HG03064 (cell line): ENCODE data around the gene PLPPR1.
"Not testable (repeated sequence)": the region's sequence is repeated elsewhere in the genome, so short reads cannot be mapped to it uniquely, and the experiment has no call there.

Experiments used
- ATAC-seq: cut with Tn5 transposase; IDR thresholded peaks from one replicate; pipeline ENCODE4 v1.9.1; 2021; ENCODE audit warnings: low read depth; ENCODE audit not compliant: unreplicated experiment

Gene PLPPR1

DNA sequence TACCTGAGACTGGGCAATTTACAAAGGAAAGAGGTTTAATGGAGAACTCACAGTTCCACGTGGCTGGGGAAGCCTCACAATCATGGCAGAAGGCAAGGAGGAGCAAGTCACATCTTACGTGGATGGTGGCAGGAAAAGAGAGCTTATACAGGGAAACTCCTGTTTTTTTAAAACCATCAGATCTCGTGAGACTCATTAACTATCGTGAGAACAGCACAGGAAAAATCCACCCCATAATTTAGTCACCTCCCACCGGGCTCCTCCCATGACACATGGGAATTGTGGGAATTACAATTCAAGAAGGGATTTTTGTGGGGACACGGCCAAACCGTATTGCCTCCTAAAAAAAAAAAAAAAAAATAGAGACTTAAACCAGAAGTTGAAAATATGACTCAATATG lies 11.1 kb downstream of the PLPPR1 start:
- not testable (repeated sequence) for ATAC-seq

GRCh38 chr9:101047848-101048397 lies 19.4 kb downstream of the PLPPR1 start:
- no peak for ATAC-seq

- no peak for ATAC-seq
These were observed 22.1 kb downstream of the PLPPR1 start for GRCh38 chr9:101050650-101051049.

GRCh38 chr9:101054657-101055056 lies 26.1 kb downstream of the PLPPR1 start:
- no peak for ATAC-seq

DNA sequence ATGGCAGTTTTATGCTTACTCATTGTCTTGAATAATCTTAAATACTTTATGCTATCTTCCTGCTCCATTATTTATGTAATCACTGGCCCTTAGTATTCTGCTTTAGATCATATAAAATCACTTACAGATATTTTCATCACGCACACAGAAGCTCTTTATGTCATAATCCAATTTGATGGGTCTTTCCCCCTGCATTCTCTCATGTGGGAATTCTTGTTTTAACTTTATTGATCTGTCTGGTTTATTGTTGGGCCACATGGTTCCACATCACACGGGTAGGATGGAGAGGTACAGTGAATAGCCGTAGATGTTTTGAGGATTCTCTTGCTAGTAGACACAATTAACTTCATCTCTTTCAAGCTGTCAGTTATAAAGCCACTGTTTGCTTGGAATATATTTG lies 27.0 kb downstream of the PLPPR1 start:
- ATAC-seq: no peak

GRCh38 chr9:101062686-101063085 lies 34.2 kb downstream of the PLPPR1 start:
- no peak for ATAC-seq

DNA sequence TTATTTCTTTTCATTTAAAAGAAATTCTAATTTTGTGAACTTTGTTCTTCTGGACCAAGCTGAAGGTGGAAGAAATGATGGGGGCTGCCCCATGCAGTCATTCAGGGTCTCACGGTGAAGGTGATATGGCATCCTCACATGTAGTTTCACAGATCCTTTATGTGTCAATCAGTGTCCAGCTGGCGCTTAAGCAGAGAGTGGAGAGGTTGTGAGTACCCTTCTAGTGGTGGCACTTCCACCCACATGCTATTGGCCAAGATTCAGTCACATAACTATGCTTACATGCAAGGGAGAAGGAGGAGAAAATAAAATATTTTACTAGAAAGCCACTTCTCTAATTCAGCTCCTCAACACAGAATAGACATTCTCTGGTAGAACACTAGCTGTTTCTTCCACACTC lies 34.7 kb downstream of the PLPPR1 start:
- no peak for ATAC-seq

DNA sequence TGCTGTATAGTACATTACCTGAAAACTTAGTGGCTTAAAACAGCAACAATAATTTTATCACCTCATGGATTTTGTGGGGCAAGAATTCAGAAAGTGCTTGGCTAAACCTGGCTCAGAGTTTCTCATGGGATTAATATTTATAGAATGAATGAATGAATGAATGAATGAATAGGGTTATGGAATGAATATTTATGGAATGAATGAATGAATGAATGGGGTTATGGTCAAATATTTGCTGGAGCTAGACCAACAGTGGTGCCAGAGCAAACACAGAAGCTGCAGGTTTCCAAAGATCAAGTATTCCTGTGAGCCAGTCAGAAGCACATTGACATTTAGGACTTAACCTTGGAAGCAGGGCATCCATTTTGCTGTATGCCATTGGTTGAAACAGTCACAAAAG lies 35.7 kb downstream of the PLPPR1 start:
- ATAC-seq: no peak

GRCh38 chr9:101065930-101066329 lies 37.4 kb downstream of the PLPPR1 start:
- ATAC-seq: no peak

- ATAC-seq: no peak
These were observed 40.2 kb downstream of the PLPPR1 start for GRCh38 chr9:101068696-101069095.

DNA sequence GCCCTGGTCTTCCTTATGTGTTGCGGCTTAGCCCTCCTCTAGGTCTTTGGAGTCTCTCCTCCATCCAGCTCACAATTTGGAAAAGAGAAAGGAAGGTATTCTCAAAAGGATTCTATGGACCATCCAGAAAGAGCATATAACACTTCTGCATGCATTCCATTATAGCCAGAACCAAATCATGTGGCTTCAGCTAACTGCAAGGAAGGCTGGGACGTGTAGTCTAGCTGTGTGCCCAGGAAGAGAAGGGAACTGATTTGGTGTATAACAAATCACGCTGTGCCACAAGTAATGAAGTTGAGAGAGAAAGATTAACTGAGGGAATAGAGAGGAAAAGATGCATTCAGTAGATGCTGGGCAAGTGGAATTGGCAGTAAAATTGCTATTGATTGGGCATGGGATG lies 43.7 kb downstream of the PLPPR1 start:
- no peak for ATAC-seq

DNA sequence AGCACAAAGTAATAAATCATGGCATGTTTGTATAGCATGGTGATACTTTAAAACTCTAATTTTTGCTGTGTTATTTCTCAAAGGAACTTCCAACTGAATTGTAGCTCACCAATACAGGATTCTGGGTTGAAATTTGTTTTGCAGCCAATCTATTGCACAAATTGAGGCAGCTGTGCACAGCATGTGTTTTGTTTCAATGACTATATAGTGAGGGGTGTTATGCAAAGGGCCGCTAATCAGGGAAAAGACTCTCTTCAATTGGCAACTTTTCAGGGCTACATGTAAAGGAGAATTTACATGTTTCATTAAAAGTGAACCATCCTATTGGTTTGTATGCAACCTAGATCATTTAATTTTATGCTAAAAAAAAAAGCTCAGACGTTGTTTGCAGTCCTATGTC lies 44.6 kb downstream of the PLPPR1 start:
- no peak for ATAC-seq

GRCh38 chr9:101081641-101082040 lies 53.1 kb downstream of the PLPPR1 start:
- ATAC-seq: no peak

GRCh38 chr9:101083448-101084202 lies 55.1 kb downstream of the PLPPR1 start:
- ATAC-seq: no peak

DNA sequence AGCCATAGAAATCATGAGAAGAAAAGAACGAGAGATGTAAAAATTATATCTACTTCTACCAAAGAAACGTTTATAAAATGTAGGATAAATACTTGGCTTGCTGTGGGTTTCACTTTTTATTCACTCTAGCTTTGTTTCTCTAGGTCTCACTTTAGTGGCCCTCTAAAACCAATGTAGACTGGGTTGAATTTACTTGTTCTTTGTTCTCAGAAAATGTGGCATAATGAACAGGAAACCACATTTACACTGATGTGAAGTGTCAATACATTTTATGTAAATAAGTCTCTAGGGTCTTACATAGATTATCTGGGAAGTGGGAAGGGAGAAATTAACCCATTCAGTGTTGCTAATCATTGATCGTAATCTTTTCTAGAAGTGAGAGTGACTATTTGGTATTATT lies 58.9 kb downstream of the PLPPR1 start:
- no peak for ATAC-seq

DNA sequence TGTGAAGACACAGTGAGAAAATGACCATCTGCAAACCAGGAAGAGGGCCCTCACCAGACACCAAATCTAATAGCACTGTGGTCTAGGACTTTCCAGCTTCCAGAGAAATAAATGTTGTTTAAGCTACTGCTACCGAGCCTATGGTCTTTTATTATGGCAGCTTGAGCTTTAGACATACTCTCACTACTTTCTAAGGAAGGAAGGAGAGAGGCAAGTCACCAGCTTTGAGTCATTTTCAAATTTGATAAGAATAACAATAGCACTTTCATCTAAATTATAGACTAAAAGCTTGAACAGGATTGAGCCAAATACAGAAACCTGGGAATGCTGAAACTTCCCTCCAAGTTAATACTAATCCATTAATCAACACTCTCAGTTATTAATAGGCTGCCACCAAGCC lies 64.4 kb downstream of the PLPPR1 start:
- ATAC-seq: no peak

DNA sequence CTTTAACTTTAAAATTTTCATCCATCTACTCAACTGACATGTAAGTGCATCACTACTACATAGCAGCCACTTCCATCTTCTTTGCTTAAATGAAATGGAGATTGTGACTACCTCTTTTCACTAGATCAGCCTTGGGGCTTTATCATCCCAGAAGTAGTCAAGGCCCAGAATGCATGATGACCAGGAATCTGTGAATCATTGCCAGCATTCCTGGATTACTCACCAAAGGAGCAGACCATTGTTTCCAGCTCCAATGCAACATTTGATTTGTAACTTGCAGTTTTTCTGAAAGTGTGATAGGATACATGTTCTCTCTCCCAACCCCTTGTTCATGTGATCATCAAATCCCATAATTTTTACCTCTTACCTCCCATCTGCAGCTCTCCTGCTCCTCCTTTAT lies 65.1 kb downstream of the PLPPR1 start:
- ATAC-seq: no peak

GRCh38 chr9:101094686-101095085 lies 66.2 kb downstream of the PLPPR1 start:
- ATAC-seq: no peak

DNA sequence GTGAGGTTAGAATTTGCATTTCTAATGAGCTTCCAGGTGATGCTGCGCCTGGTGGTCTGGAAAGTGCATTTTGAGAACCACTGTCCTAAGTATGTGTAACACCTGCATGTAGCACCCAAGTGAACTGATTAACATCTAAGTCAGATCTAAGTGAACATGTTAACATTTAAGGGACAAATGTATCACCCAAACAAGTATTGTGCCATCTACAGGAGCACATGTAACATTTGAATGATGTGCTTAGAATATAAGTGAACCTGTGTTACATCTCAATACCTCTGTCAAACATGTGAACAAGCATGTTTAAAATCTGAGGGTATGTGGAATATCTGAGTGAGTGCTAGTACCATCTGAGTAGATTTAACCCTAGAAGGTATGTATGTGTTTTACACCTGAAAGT lies 68.7 kb downstream of the PLPPR1 start:
- no peak for ATAC-seq

DNA sequence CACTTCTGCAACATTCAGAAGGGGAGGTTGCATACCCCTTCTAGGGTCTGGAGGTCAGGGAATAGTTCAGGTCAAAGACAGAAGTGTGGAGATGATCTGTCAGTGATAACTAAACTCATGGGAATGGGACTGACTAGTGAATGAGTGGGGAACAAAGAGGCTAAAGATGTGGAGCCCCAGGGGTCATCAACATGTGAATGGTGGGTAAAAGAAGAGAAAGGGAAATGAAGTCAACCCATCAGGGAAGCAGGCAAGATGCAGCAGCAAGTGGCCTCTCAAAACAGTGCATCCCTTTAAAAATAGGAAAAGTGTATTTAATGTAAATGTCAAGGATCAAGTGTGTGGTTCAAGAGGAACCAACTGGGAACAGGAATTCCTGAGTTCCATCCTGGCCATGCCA lies 69.9 kb downstream of the PLPPR1 start:
- no peak for ATAC-seq

- no peak for ATAC-seq
These were observed 85.8 kb downstream of the PLPPR1 start for GRCh38 chr9:101114317-101114716.

DNA sequence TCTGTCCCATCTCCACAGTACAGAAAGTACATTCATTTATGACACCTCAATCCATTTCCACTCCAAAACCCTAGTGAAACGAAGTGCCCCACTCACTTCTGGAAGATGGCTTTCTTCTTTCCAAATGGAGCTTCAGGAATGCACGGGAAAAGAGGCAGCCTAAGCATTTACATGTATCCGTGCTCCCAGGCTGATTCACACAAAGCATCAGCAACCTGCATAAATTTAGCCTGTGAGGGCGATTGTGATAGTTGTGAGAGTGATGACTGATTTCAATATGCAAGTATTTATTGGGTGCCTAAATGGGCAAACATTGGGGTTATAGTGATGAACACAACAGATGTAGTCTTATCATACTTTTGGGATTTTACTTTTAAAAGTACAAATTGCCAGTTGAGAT lies 86.6 kb downstream of the PLPPR1 start:
- ATAC-seq: no peak

DNA sequence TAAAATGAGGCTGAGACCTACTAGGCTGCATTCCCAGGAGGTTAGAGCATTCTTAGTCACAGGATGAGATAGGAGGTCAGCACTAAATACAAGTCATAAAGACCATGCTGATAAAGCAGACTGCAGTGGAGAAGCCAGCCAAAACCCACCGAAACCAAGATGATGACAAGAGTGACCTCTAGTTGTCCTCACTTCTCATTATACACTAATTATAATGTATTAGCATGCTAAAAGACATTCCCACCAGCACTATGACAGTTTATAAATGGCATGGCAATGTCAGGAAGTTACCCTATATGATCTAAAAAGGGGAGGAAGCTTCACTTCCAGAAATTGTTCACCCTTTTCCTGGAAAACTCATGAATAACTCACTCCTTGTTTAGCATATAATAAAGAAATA lies 88.6 kb downstream of the PLPPR1 start:
- ATAC-seq: no peak
